ENCODE data around the gene RNF26. TPM values are rescaled to one million over a fixed set of nuclear protein-coding genes. Genes with fewer than 3 reads are reported as not detected.

The RNF26 gene
- total and polyA plus RNA-seq, 2 donors (not counting 3 experiments of a cell fraction or from before 2014, with no cell fraction given), result 40.1 to 43.8 TPM

- CTCF ChIA-PET, result interaction anchor here (0.6 to 2.8 kb wide), 10 partner anchors 10 to 807 kb away, joined by 3 to 21 read pairs (median 5); partner anchors contain the start of gene C1QTNF5
Measured at GRCh38 chr11:119361056-119361787, 26.9 kb downstream of the RNF26 start.

More at GRCh38 chr11:119361056-119361787, 26.9 kb downstream of the RNF26 start:
- H3K9me3 ChIP-seq (replicated peaks; ENCODE audit: control insufficient read depth, insufficient read depth, low read length), result no peaks in the 10 kb centered on the region
- no TSS peak for BruUV-seq (replicated peaks)
- H3K36me3 ChIP-seq (ENCODE audit: control insufficient read depth in 2 of 2, extremely low read depth in 1 of 2, insufficient read depth in 2 of 2, low read length in 2 of 2), result no peaks in the 10 kb centered on the region
- no peak overlapping the region for H3K9ac ChIP-seq (replicated peaks; ENCODE audit: extremely low read depth, insufficient read depth, low read length)
- H2AFZ ChIP-seq (ENCODE audit: low read depth, low read length), result no peak overlapping the region
- no peak overlapping the region for H3K4me2 ChIP-seq (ENCODE audit: insufficient read depth, low read length)
- no peaks in the 10 kb centered on the region for H4K20me1 ChIP-seq (replicated peaks; ENCODE audit: control insufficient read depth, extremely low read depth, insufficient read depth, low read length)
- TF ChIP-seq FOS (IDR thresholded peaks at IDR 0.05; ENCODE audit: borderline replicate concordance, insufficient read depth, low read length) (no peak), CTCF (IDR thresholded peaks at IDR 0.05; ENCODE audit: extremely low read depth in 1 of 2, insufficient read depth in 1 of 2, low read depth in 1 of 2, low read length in 2 of 2) (no peak), POLR2AphosphoS5 (IDR thresholded peaks at IDR 0.05; ENCODE audit: insufficient read depth, low read depth, low read length) (no peak), JUN (IDR thresholded peaks at IDR 0.05; ENCODE audit: borderline replicate concordance, insufficient read depth, insufficient read length, low read depth) (no peak), POLR2A (IDR thresholded peaks at IDR 0.05; ENCODE audit: low read depth, low read length) (no peak), GATA2 (IDR thresholded peaks at IDR 0.05; ENCODE audit: insufficient read depth, insufficient read length, low read depth, low read length) (no peak), EZH2 (IDR thresholded peaks at IDR 0.05; ENCODE audit: borderline replicate concordance, low read depth, low read length, severe bottlenecking) (no peak), MYC (IDR thresholded peaks at IDR 0.05; ENCODE audit: low read depth, low read length) (no peak)
- TF ChIP-seq, protein P1, sequence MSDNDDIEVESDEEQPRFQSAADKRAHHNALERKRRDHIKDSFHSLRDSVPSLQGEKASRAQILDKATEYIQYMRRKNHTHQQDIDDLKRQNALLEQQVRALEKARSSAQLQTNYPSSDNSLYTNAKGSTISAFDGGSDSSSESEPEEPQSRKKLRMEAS (IDR thresholded peaks at IDR 0.05; ENCODE audit: insufficient read depth, insufficient read length), result no peak
- H3K27ac ChIP-seq (ENCODE audit: insufficient read depth, low read depth, low read length), result no peak overlapping the region
- intact Hi-C loops (cut with micrococcal nuclease), result no loop called here
- H3K4me1 ChIP-seq (ENCODE audit: control insufficient read depth, extremely low read depth, insufficient read depth, low read length), result no peaks in the 10 kb centered on the region
- DNase-seq (ENCODE audit: low read depth, low spot score), result no peak
- H3K79me2 ChIP-seq (ENCODE audit: control insufficient read depth, insufficient read depth, low read length), result no peaks in the 10 kb centered on the region
- POLR2A ChIA-PET, result interaction anchor here (0.6 to 1.0 kb wide), 2 partner anchors 20 to 960 kb away, joined by 3 to 4 read pairs; partner anchors contain the start of gene C1QTNF5
- peaks cover 12 to 16% of the 10 kb centered on the region in 2 experiments for H3K27me3 ChIP-seq (ENCODE audit: control insufficient read depth in 2 of 2, insufficient read depth in 2 of 2, low read length in 2 of 2)
- FAIRE-seq, result no peak
- H3K9me1 ChIP-seq (replicated peaks; ENCODE audit: control insufficient read depth, extremely low read depth, insufficient read depth, low read length), result no peaks in the 10 kb centered on the region
- H3K4me3 ChIP-seq (replicated peaks in 1 of 3; ENCODE audit: insufficient read depth in 1 of 3, low read depth in 1 of 3, low read length in 3 of 3), result no peak overlapping the region
- dilution Hi-C loops (cut with MboI; ENCODE audit: extremely low pct_ligation_motif_present, low sequenced_read_pairs), result no loop called here
